K562 (cell line): ENCODE results near the gene FAM171A1.

Source experiments
- DLX4 ChIP-seq: fragments of 250-450 bp; sonication (Bioruptor Pico); IDR thresholded peaks from 2 replicates; pipeline ENCODE4 v1.6.1; 2021; ENCODE audit warnings: mild to moderate bottlenecking
- MEF2A ChIP-seq: IDR thresholded peaks from 2 replicates; pipeline ENCODE4 v1.6.1; 2011; ENCODE audit warnings: low read depth, mild to moderate bottlenecking, low read length, moderate library complexity; ENCODE audit not compliant: control insufficient read depth
- YY1 ChIP-seq, 3 experiments: IDR thresholded peaks; 2 replicates each; pipeline ENCODE4 v1.6.1; 2011; ENCODE audit warnings: low read length in 2 of 3, mild to moderate bottlenecking in 2 of 3, moderate library complexity in 2 of 3, borderline replicate concordance in 1 of 3, control low read depth in 1 of 3, low read depth in 1 of 3; ENCODE audit not compliant: insufficient read depth in 3 of 3, insufficient replicate concordance in 2 of 3, control insufficient read depth in 1 of 3, insufficient read length in 1 of 3; ENCODE audit errors: extremely low read depth in 1 of 3
- ZBTB2 ChIP-seq: fragments of 450-650 bp; IDR thresholded peaks from 2 replicates; pipeline ENCODE4 v1.6.1; 2016; ENCODE audit warnings: antibody characterized with exemption

GRCh38 chr10:15324611-15325010, 46.5 kb downstream of the FAM171A1 start:
- TF ChIP-seq ZBTB2 (no peak), DLX4 (CRISPR knock-in tag) (no peak), YY1 (IDR thresholded peaks at IDR 0.05; ENCODE audit: borderline replicate concordance in 1 of 3, control insufficient read depth in 1 of 3, extremely low read depth in 1 of 3, insufficient read depth in 3 of 3, insufficient read length in 1 of 3, insufficient replicate concordance in 2 of 3, low read depth in 1 of 3, low read length in 2 of 3) (no peak), MEF2A (no peak)
